Hematopoietic multipotent progenitor cell treated with erythropoietin and hydrocortisone succinate and interleukin-3 and kit ligand, for 4 days (in vitro differentiated cells): ENCODE data around the gene KANK2.

ENCODE experiments used
- DNase-seq: peaks from one replicate; pipeline ENCODE4 v3.0.0-alpha.2; 2015

The KANK2 gene

DNA sequence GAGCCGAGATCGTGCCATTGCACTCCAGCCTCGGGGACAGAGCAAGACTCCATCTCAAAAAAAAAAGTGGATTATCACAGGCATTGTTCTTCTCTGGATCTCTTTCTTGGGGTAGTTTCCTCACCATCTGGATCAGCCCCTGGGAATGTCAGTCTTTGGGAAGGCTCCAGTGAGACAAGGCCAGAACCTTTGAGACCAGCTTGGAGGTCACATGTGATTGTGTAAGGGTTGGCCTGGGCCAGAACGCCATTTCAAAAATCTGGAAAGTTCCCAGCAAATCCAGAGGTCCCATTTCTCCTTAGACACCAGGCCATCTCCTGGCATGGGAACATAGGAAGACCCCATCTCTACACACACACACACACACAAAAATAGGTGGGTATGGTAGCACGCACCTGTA, 27.8 kb upstream of the KANK2 start:
- no peak for DNase-seq

GRCh38 chr19:11224429-11224828, 27.1 kb upstream of the KANK2 start:
- DNase-seq, result no peak

DNA sequence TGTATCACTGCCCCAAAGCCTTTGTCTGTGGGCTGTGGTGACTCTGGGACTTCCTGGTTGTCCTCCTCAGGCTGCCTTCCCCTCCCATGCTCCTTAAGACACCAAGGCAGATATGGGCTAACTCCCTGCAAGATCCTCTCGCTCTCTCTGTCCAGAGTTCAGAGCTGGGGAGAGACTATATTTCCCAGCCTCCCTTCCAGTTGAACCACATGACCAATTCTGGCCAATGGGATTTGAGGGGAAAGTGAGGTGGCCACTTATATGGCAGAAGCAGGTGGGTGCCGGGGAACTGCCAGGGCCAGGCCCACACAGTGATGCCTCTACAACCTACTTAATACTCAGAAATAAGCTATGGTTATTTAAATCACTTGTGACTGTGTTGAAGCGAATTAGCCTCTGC, 25.9 kb upstream of the KANK2 start:
- peak; percentile 21 for DNase-seq

GRCh38 chr19:11221082-11221598, 23.8 kb upstream of the KANK2 start:
- DNase-seq, result no peak

GRCh38 chr19:11214387-11214786, 17.0 kb upstream of the KANK2 start:
- DNase-seq, result no peak

GRCh38 chr19:11210656-11210928, 13.2 kb upstream of the KANK2 start:
- DNase-seq, result no peak

- DNase-seq, result no peak
Measured at GRCh38 chr19:11209839-11210655, 12.7 kb upstream of the KANK2 start.

GRCh38 chr19:11208561-11209471, 11.5 kb upstream of the KANK2 start:
- peak; percentile 49 for DNase-seq

GRCh38 chr19:11205939-11206570, 8.7 kb upstream of the KANK2 start:
- no peak for DNase-seq

- peak; percentile 92 for DNase-seq
Measured at GRCh38 chr19:11204943-11205349, 7.6 kb upstream of the KANK2 start.

GRCh38 chr19:11204076-11204602, 6.8 kb upstream of the KANK2 start:
- no peak for DNase-seq

DNA sequence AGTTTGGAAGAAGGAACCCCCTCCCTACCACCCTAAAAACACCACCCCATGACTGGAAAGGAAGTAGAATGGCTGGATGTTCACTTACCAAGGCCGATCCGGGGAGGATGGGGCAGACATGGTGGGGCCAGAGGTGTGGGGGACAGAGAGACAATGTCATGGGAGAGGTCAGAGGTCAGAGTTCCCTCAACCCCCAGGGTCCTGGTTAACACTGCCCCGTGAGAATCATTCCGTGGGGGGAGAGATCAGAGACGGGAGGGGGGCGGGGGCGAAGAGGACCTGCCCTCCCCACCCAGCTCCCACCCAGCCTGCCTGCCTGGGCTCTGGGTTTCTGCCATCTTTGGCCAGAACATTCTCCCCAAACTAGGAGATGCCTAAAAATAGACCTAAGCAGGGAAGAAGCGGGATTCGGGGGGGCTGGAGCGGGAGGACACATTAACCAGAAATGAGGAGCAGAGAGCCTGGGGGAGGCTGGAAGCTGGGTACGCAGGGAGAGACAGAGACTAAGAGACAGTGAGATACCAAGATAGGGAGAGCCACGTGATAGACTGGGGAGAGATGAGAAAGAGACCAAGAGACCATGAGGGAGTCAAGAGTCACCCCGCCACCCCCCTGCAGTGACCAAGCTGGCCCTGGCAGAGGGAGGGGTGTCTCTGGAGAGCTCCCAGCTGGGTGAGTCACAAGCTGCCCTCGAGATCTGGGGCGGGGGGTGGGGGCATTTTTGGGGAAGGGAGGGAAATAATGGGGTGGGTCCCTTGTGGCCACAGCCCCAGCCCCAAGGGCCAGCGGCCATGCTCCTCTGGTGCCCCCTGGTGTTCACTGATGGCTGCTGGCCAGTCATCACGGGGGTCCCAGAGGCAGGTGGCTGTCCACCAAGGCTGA, 6.1 kb upstream of the KANK2 start:
- peak; percentile 88 for DNase-seq

- no peak for DNase-seq
Measured at GRCh38 chr19:11202488-11203193, 5.3 kb upstream of the KANK2 start.

DNA sequence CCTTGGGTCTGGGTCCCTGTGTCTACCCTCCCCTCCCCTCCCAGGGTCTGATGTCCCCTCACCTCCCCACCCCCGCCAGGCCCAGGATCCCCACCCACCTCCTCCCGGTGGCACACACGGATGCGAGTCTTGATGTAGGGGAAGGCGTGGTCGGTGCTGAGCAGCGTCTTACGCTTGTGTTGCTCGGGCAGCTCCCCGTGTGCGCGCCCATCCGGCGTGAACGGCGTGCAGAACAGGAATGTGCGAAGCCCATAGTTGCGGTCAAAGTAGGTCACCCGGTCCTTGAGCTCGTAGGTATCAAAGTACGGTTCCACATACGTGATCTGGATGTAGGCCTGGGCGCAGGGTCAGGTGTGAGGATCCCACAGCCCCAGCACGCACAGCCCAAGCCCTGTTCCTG, 4.4 kb upstream of the KANK2 start:
- DNase-seq, result no peak

GRCh38 chr19:11200931-11201330, 3.6 kb upstream of the KANK2 start:
- DNase-seq, result no peak

DNA sequence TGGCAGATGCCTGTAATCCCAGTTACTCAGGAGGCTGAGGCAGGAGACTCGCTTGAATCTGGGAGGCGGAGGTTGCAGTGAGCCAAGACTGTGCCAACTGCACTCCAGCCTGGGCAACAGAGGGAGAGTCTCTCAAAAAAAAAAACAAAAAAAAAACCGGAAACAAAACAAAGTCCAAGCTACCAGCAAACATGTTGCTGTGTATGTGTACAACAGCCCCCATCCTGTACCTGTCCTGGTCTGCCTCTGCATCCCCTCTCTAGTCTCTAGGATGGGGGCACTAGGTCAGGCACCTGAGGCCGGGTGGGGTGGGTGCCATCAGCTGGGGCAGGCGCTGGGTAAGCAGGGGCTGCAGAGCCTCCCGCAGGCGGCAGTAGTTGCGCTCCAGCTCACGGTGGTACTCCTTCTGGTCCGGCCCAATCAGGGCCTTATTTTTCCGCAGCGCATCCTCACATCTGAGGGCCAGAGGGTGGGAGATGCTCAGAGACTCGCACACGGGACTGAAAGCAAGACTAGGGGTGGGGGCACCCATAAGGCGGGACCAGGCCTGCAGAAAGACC, 2.8 kb upstream of the KANK2 start:
- DNase-seq, result no peak

DNA sequence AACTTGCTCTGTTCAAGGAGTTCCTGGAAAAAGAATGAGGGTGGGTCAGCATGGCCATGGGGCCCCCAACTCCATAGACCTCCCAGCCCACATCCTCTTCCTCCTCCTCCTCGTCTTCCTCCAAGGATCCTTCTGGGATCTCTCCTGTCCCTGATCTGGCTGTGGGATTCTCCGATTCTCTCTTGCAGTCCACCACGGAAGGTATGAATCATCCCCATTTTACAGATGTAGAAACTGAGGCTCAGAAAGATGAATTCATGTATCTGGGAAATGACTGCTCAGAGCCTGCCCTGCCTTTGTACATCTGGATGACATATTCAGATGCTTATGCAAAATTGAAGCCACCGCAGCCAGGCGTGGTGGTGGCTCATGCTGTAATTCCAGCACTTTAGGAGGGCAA, 2.2 kb upstream of the KANK2 start:
- DNase-seq, result no peak

- DNase-seq, result no peak
Measured at GRCh38 chr19:11198769-11199424, 1.6 kb upstream of the KANK2 start.

DNA sequence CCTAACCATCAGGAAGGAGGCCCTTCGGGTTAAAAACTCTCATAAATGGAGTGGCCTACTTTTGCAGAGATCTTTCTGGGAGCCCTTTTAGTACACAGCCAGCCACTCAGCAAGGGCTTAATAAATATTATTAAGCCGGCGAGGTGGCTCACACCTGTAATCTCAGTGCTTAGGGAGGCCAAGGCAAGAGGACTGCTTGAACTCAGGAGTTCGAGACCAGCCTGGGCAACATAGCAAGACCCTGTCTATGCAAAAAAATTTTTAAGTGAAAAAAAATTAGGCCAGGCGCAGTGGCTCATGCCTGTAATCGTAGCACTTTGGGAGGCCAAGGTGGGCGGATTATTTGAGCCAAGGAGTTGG, 810 bp upstream of the KANK2 start:
- no peak for DNase-seq

- no peak for DNase-seq
Measured at GRCh38 chr19:11196406-11197287, 698 bp downstream of the KANK2 start.
